WTC11 (cell line): ENCODE measurements around the gene TANC1. TPM values are rescaled to one million over a fixed set of nuclear protein-coding genes. Genes with fewer than 3 reads are reported as not detected.

Experiments used
- ATAC-seq: fragments of 200-7000 bp; cut with Tn5 transposase; 2 replicates; pipeline ENCODE4 v1.10.0; 2021; ENCODE audit warnings: mild to moderate bottlenecking, moderate library complexity
- CTCF ChIA-PET: fragments of 300-600 bp; sonication (Branson Sonifier 250); formaldehyde crosslinking; loops from one replicate; lab custom pipeline; 2021; ENCODE audit warnings: antibody characterized with exemption; lab: Charles Lee
- POLR2A ChIA-PET: fragments of 350-600 bp; sonication (Branson Sonifier 250); formaldehyde crosslinking; loops from one replicate; lab custom pipeline; 2021; ENCODE audit warnings: antibody characterized with exemption; lab: Charles Lee
- DNase-seq: peaks from one replicate; pipeline ENCODE4 v3.0.0; 2021; ENCODE audit warnings: low spot score
- H3K27ac Mint-ChIP-seq: 2 replicates; pipeline ENCODE4 v1.8.0; 2021; ENCODE audit warnings: mixed read lengths
- H3K27me3 Mint-ChIP-seq: 2 replicates; pipeline ENCODE4 v1.8.0; 2021; ENCODE audit warnings: low read depth, mild to moderate bottlenecking, moderate library complexity, mixed read lengths
- H3K36me3 Mint-ChIP-seq: 2 replicates; pipeline ENCODE4 v1.8.0; 2021; ENCODE audit warnings: mixed read lengths
- H3K4me1 Mint-ChIP-seq: 2 replicates; pipeline ENCODE4 v1.8.0; 2022; ENCODE audit warnings: mixed read lengths
- H3K4me3 Mint-ChIP-seq: 2 replicates; pipeline ENCODE4 v1.8.0; 2021; ENCODE audit warnings: mild to moderate bottlenecking, moderate library complexity, mixed read lengths
- H3K9me3 Mint-ChIP-seq: 2 replicates; pipeline ENCODE4 v1.8.0; 2021; ENCODE audit warnings: mixed read lengths
- ATF1 ChIP-seq: sonication (generic); formaldehyde crosslinking; IDR thresholded peaks from 2 replicates; pipeline ENCODE4 v1.8.1; 2023; ENCODE audit warnings: mild to moderate bottlenecking, moderate library complexity, missing genetic modification reagents
- ATF3 ChIP-seq: sonication (generic); formaldehyde crosslinking; conservative IDR thresholded peaks from 2 replicates; pipeline ENCODE4 v1.8.1; 2022; ENCODE audit warnings: mild to moderate bottlenecking, missing genetic modification reagents
- CREM ChIP-seq: sonication (generic); formaldehyde crosslinking; IDR thresholded peaks from 2 replicates; pipeline ENCODE4 v1.8.1; 2022; ENCODE audit warnings: mild to moderate bottlenecking, missing genetic modification reagents, moderate library complexity
- ETV6 ChIP-seq: sonication (generic); formaldehyde crosslinking; IDR thresholded peaks from 2 replicates; pipeline ENCODE4 v1.8.1; 2022; ENCODE audit warnings: mild to moderate bottlenecking, missing genetic modification reagents
- FOXJ3 ChIP-seq: sonication (generic); formaldehyde crosslinking; IDR thresholded peaks from 2 replicates; pipeline ENCODE4 v1.9.0; 2021; ENCODE audit warnings: missing genetic modification reagents, mild to moderate bottlenecking, borderline replicate concordance
- IRF1 ChIP-seq: sonication (generic); formaldehyde crosslinking; IDR thresholded peaks from 2 replicates; pipeline ENCODE4 v1.8.0; 2023; ENCODE audit warnings: missing genetic modification reagents
- KAT7 ChIP-seq: sonication (generic); formaldehyde crosslinking; IDR thresholded peaks from 2 replicates; pipeline ENCODE4 v1.8.1; 2023; ENCODE audit warnings: missing genetic modification reagents, mild to moderate bottlenecking, borderline replicate concordance
- NFATC4 ChIP-seq: fragments of 250-450 bp; sonication (Bioruptor Pico); IDR thresholded peaks from 2 replicates; pipeline ENCODE4 v1.9.0; 2021; ENCODE audit warnings: mild to moderate bottlenecking
- PRRX2 ChIP-seq: fragments of 250-450 bp; sonication (Bioruptor Pico); IDR thresholded peaks from 2 replicates; pipeline ENCODE4 v1.8.0; 2021; ENCODE audit warnings: mild to moderate bottlenecking
- RELA ChIP-seq: sonication (generic); formaldehyde crosslinking; IDR thresholded peaks from 2 replicates; pipeline ENCODE4 v1.8.1; 2022; ENCODE audit warnings: missing genetic modification reagents, mild to moderate bottlenecking, borderline replicate concordance
- SP1 ChIP-seq: sonication (generic); formaldehyde crosslinking; conservative IDR thresholded peaks from 2 replicates; pipeline ENCODE4 v1.8.1; 2022; ENCODE audit warnings: missing genetic modification reagents
- TCF7 ChIP-seq: sonication (generic); formaldehyde crosslinking; IDR thresholded peaks from 2 replicates; pipeline ENCODE4 v1.8.0; 2022; ENCODE audit warnings: mild to moderate bottlenecking, low read depth, missing genetic modification reagents, moderate library complexity
- USF2 ChIP-seq: sonication (generic); formaldehyde crosslinking; IDR thresholded peaks from 2 replicates; pipeline ENCODE4 v1.8.1; 2023; ENCODE audit warnings: mild to moderate bottlenecking, missing genetic modification reagents, moderate library complexity
- ZBTB43 ChIP-seq: sonication (generic); formaldehyde crosslinking; IDR thresholded peaks from 2 replicates; pipeline ENCODE4 v1.8.1; 2023; ENCODE audit warnings: mild to moderate bottlenecking, missing genetic modification reagents
- ZNF138 ChIP-seq: sonication (generic); formaldehyde crosslinking; conservative IDR thresholded peaks from 2 replicates; pipeline ENCODE4 v1.8.1; 2022; ENCODE audit warnings: mild to moderate bottlenecking, moderate library complexity, missing genetic modification reagents
- ZNF396 ChIP-seq: fragments of 250-450 bp; sonication (Bioruptor Pico); IDR thresholded peaks from 2 replicates; pipeline ENCODE4 v1.8.0; 2021; ENCODE audit warnings: mild to moderate bottlenecking, moderate library complexity, borderline replicate concordance
- ZNF423 ChIP-seq: fragments of 250-450 bp; sonication (Bioruptor Pico); IDR thresholded peaks from 2 replicates; pipeline ENCODE4 v2.1.2; 2022; ENCODE audit warnings: mild to moderate bottlenecking, moderate library complexity
- total RNA-seq: library from RNA; stranded (reverse); gene quantifications from 3 replicates; pipeline ENCODE4 v1.2.3, GENCODE V29; 2021
- TF ChIP-seq, protein P1 (sequence below): fragments of 250-450 bp; sonication (Bioruptor Pico); IDR thresholded peaks from 2 replicates; pipeline ENCODE4 v1.9.0; 2021; ENCODE audit warnings: moderate library complexity, mild to moderate bottlenecking, inconsistent platforms, borderline replicate concordance
- TF ChIP-seq, protein P2 (sequence below): fragments of 250-450 bp; sonication (Bioruptor Pico); IDR thresholded peaks from 2 replicates; pipeline ENCODE4 v1.9.0; 2021; ENCODE audit warnings: mild to moderate bottlenecking
- TF ChIP-seq, protein P3 (sequence below): sonication (generic); formaldehyde crosslinking; IDR thresholded peaks from 2 replicates; pipeline ENCODE4 v1.8.1; 2023; ENCODE audit warnings: mild to moderate bottlenecking, missing genetic modification reagents, borderline replicate concordance
- TF ChIP-seq, protein P4 (sequence below): sonication (generic); formaldehyde crosslinking; IDR thresholded peaks from 2 replicates; pipeline ENCODE4 v1.8.1; 2022; ENCODE audit warnings: mild to moderate bottlenecking, moderate library complexity, missing genetic modification reagents

TANC1 gene
- total RNA-seq, 1 experiment from 2014 or later: 11.6 TPM

GRCh38 chr2:159131267-159131913 is 162.9 kb downstream of the TANC1 start:
- H3K4me1 Mint-ChIP-seq: peaks cover 18% of the 10 kb centered on the region
- CTCF ChIA-PET: interaction anchor here (0.6 to 4.0 kb wide), 2 partner anchors 13 to 968 kb away, joined by 4 to 32 read pairs; no protein-coding TSS in a partner anchor
- peak; percentile 50; the same call in 1 of the 2 replicates for ATAC-seq
- TF ChIP-seq PRRX2 (CRISPR knock-in tag) (no peak), NFATC4 (no peak)
- TF ChIP-seq, protein P1, sequence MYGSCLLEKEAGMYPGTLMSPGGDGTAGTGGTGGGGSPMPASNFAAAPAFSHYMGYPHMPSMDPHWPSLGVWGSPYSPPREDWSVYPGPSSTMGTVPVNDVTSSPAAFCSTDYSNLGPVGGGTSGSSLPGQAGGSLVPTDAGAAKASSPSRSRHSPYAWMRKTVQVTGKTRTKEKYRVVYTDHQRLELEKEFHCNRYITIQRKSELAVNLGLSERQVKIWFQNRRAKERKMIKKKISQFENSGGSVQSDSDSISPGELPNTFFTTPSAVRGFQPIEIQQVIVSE (CRISPR knock-in tag): no peak
- TF ChIP-seq, all 79 proteins: peak for 0
- Mint-ChIP-seq H3K27me3 (no peaks in the 10 kb centered on the region), H3K36me3 (no peaks in the 10 kb centered on the region), H3K9me3 (no peaks in the 10 kb centered on the region), H3K27ac (no peak overlapping the region), H3K4me3 (no peak overlapping the region)
- POLR2A ChIA-PET: interaction anchor here (0.6 kb wide), 1 partner anchor 14 kb away, joined by 3 read pairs; no protein-coding TSS in a partner anchor
- DNase-seq: no peak

DNA sequence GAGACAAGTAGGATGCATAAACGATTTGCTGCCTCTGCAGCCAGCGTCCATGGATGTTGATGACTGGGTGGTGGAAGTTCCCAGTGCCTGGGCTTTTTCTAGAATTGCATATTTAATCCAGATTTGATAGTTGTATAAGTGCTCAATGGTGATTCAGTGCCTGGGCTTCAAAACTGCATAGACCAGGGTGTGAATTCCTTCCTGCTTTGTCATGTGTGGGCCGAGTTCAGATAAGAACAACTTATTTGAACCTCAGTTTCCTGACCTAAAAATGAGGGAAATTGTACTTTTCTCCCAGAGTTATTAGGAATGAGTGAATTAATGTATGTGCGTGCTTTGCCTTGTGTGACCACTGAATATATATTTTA is 163.5 kb downstream of the TANC1 start:
- TF ChIP-seq USF2 (no peak), CREM (CRISPR knock-in tag) (no peak), ZNF396 (CRISPR knock-in tag) (no peak), FOXJ3 (CRISPR knock-in tag) (no peak), SP1 (CRISPR knock-in tag) (no peak)
- TF ChIP-seq, protein P2, sequence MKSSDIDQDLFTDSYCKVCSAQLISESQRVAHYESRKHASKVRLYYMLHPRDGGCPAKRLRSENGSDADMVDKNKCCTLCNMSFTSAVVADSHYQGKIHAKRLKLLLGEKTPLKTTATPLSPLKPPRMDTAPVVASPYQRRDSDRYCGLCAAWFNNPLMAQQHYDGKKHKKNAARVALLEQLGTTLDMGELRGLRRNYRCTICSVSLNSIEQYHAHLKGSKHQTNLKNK (CRISPR knock-in tag): no peak
- H3K27me3 Mint-ChIP-seq: no peaks in the 10 kb centered on the region
- no peak overlapping the region for H3K27ac Mint-ChIP-seq
- ATAC-seq (no peak), DNase-seq (no peak)
- POLR2A ChIA-PET: interaction anchor here (0.7 kb wide), 1 partner anchor 114 kb away, joined by 3 read pairs; no protein-coding TSS in a partner anchor
- no peak overlapping the region for H3K4me3 Mint-ChIP-seq
- H3K9me3 Mint-ChIP-seq: no peaks in the 10 kb centered on the region
- CTCF ChIA-PET: interaction anchor here (0.6 kb wide), 1 partner anchor 967 kb away, joined by 4 read pairs; no protein-coding TSS in a partner anchor
- peaks cover 18% of the 10 kb centered on the region for H3K4me1 Mint-ChIP-seq
- H3K36me3 Mint-ChIP-seq: no peaks in the 10 kb centered on the region

DNA sequence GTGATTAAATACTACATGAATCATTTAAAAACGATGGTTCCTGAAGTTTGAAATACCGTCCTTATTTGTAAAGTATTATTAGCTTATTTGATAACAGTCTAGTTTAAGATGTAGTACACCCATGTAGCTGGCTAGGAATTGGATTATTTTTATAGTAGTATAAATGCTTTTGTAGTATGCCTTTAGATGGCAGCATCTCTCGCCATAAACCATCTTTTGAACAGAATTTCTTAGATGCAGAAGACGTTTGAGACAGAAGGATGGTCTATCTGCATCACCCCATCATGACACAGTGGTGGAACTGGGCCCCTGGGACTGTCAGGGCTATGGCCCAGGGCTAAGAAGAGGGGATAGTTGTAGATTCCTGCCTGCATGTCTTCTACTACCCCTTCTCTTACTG is 165.4 kb downstream of the TANC1 start:
- Mint-ChIP-seq H3K27me3 (no peaks in the 10 kb centered on the region), H3K36me3 (no peaks in the 10 kb centered on the region), H3K9me3 (no peaks in the 10 kb centered on the region), H3K4me1 (peaks cover 27% of the 10 kb centered on the region), H3K4me3 (no peak overlapping the region), H3K27ac (no peak overlapping the region)
- ATAC-seq (no peak), DNase-seq (no peak)
- ChIA-PET CTCF (interaction anchor here (0.5 to 1.0 kb wide), 2 partner anchors 15 to 43 kb away, joined by 3 read pairs; no protein-coding TSS in a partner anchor), POLR2A (no interaction called here)
- no peak for TF ChIP-seq ETV6 (CRISPR knock-in tag)
- TF ChIP-seq, protein P3, sequence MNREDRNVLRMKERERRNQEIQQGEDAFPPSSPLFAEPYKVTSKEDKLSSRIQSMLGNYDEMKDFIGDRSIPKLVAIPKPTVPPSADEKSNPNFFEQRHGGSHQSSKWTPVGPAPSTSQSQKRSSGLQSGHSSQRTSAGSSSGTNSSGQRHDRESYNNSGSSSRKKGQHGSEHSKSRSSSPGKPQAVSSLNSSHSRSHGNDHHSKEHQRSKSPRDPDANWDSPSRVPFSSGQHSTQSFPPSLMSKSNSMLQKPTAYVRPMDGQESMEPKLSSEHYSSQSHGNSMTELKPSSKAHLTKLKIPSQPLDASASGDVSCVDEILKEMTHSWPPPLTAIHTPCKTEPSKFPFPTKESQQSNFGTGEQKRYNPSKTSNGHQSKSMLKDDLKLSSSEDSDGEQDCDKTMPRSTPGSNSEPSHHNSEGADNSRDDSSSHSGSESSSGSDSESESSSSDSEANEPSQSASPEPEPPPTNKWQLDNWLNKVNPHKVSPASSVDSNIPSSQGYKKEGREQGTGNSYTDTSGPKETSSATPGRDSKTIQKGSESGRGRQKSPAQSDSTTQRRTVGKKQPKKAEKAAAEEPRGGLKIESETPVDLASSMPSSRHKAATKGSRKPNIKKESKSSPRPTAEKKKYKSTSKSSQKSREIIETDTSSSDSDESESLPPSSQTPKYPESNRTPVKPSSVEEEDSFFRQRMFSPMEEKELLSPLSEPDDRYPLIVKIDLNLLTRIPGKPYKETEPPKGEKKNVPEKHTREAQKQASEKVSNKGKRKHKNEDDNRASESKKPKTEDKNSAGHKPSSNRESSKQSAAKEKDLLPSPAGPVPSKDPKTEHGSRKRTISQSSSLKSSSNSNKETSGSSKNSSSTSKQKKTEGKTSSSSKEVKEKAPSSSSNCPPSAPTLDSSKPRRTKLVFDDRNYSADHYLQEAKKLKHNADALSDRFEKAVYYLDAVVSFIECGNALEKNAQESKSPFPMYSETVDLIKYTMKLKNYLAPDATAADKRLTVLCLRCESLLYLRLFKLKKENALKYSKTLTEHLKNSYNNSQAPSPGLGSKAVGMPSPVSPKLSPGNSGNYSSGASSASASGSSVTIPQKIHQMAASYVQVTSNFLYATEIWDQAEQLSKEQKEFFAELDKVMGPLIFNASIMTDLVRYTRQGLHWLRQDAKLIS (CRISPR knock-in tag): no peak
- TF ChIP-seq ZNF138 (CRISPR knock-in tag): no peak
- no peak for TF ChIP-seq TCF7 (CRISPR knock-in tag)
- no peak for TF ChIP-seq ZNF396 (CRISPR knock-in tag)
- TF ChIP-seq RELA (CRISPR knock-in tag): no peak
- TF ChIP-seq ZBTB43 (CRISPR knock-in tag): no peak
- no peak for TF ChIP-seq ATF3 (CRISPR knock-in tag)
- TF ChIP-seq, protein P4, sequence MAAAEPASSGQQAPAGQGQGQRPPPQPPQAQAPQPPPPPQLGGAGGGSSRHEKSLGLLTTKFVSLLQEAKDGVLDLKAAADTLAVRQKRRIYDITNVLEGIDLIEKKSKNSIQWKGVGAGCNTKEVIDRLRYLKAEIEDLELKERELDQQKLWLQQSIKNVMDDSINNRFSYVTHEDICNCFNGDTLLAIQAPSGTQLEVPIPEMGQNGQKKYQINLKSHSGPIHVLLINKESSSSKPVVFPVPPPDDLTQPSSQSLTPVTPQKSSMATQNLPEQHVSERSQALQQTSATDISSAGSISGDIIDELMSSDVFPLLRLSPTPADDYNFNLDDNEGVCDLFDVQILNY (CRISPR knock-in tag): no peak
- no peak for TF ChIP-seq IRF1
- TF ChIP-seq ATF1: no peak
- no peak for TF ChIP-seq ZNF423 (CRISPR knock-in tag)
- TF ChIP-seq KAT7: no peak
